ENCODE data around the gene NUDT4. TPM values are rescaled to one million over a fixed set of nuclear protein-coding genes. Genes with fewer than 3 reads are reported as not detected.

The NUDT4 gene
- total and polyA plus RNA-seq, 2 of the 8 experiments (the other 6 are each of a cell fraction or from before 2014, with no cell fraction given): 17.3 to 71.7 TPM

- Histone ChIP-seq H3K4me1 (replicated peaks in 1 of 4; ENCODE audit: control insufficient read depth in 3 of 4, insufficient read depth in 4 of 4, low read length in 3 of 4) (no peaks in the 10 kb centered on the region), H4K8ac (ENCODE audit: extremely low read depth, insufficient read depth, low read length) (no peak overlapping the region), H2AK5ac (ENCODE audit: low read depth, low read length) (no peak overlapping the region), H2BK5ac (ENCODE audit: low read depth, low read length) (no peak overlapping the region), H3K79me2 (ENCODE audit: control insufficient read depth in 1 of 2, insufficient read depth in 2 of 2, low read length in 2 of 2) (peaks cover 9 to 42% of the 10 kb centered on the region in 2 experiments), H3K27ac (ENCODE audit: low read depth, low read length) (no peak overlapping the region), H3K27me3 (replicated peaks in 1 of 4; ENCODE audit: control insufficient read depth in 3 of 4, extremely low read depth in 1 of 4, insufficient read depth in 3 of 4, low read length in 3 of 4) (no peaks in the 10 kb centered on the region), H3K9ac (replicated peaks in 1 of 4; ENCODE audit: extremely low read depth in 1 of 4, low read depth in 3 of 4, low read length in 3 of 4) (no peak overlapping the region), H3K56ac (replicated peaks; ENCODE audit: insufficient read length, low read depth, low read length) (no peak overlapping the region), H4K91ac (replicated peaks; ENCODE audit: insufficient read length, low read length) (no peak overlapping the region), H3K23ac (ENCODE audit: insufficient read length) (no peak overlapping the region), H3K4ac (replicated peaks; ENCODE audit: insufficient read length, low read depth, low read length) (no peak overlapping the region), H3K18ac (ENCODE audit: extremely low read depth, low read length) (no peak overlapping the region), H4K20me1 (replicated peaks in 1 of 2; ENCODE audit: control insufficient read depth in 1 of 2, insufficient read depth in 2 of 2, low read length in 2 of 2) (peaks cover 2 to 3% of the 10 kb centered on the region in 2 experiments), H2BK15ac (ENCODE audit: low read length) (no peak overlapping the region), H3K4me3 (ENCODE audit: extremely low read depth in 1 of 4, insufficient read depth in 2 of 4, low read depth in 3 of 4, low read length in 4 of 4) (no peak overlapping the region), H3K4me2 (ENCODE audit: insufficient read depth in 1 of 2, low read depth in 2 of 2, low read length in 2 of 2) (no peak overlapping the region), H3K9me3 (ENCODE audit: insufficient read depth in 2 of 2, low read depth in 1 of 2, low read length in 1 of 2) (no peaks in the 10 kb centered on the region), H2AFZ (ENCODE audit: low read length) (no peak overlapping the region), H3K23me2 (ENCODE audit: low read depth, low read length) (no peaks in the 10 kb centered on the region), H3K36me3 (ENCODE audit: control insufficient read depth in 2 of 4, insufficient read depth in 4 of 4, low read length in 3 of 4) (peaks cover 0 to 19% (median 13%) of the 10 kb centered on the region in 4 experiments; a peak in 4 of 8 replicates), H2BK12ac (ENCODE audit: low read depth, low read length) (no peak overlapping the region), H3K14ac (ENCODE audit: insufficient read length) (no peak overlapping the region), H3K79me1 (ENCODE audit: low read depth, low read length) (0 out of 2 replicates have a peak, but pooled peaks cover 2% of the 10 kb centered on the region), H2BK120ac (replicated peaks; ENCODE audit: low read depth, low read length) (no peak overlapping the region), H2BK20ac (ENCODE audit: low read length) (no peak overlapping the region), H4K5ac (ENCODE audit: insufficient read length, low read depth, low read length) (no peak overlapping the region)
- WGBS, 2 experiments (ENCODE audit: extremely low coverage in 1 of 2, insufficient coverage in 1 of 2, insufficient read length in 1 of 2, insufficient replicate concordance in 2 of 2, low coverage in 1 of 2, low lambda C conversion rate in 2 of 2, missing lambda C conversion rate in 1 of 2): 90% methylated on average over 2 of the region's 2 CpGs; no CpG with 5 or more reads in 1 of the 2 experiments
- ChIA-PET POLR2A (ENCODE audit: partially characterized antibody) (no interaction called here), CTCF (ENCODE audit: partially characterized antibody) (interaction anchor here (0.7 kb wide), 1 partner anchor 409 kb away, joined by 3 read pairs; no protein-coding TSS in a partner anchor)
- no peak for TF ChIP-seq NANOG (IDR thresholded peaks at IDR 0.05; ENCODE audit: insufficient read depth, low read depth, low read length, poor library complexity, severe bottlenecking)
- no peak for TF ChIP-seq SP2 (IDR thresholded peaks at IDR 0.05; ENCODE audit: low read length)
- no peak for TF ChIP-seq MAX (IDR thresholded peaks at IDR 0.05)
- TF ChIP-seq SIX5 (IDR thresholded peaks at IDR 0.05; ENCODE audit: low read depth, low read length): no peak
- TF ChIP-seq FOSL1 (IDR thresholded peaks at IDR 0.05; ENCODE audit: insufficient read depth, low read depth, low read length): no peak
- FAIRE-seq (no peak), DNase-seq (ENCODE audit: low read depth in 1 of 2, low spot score in 2 of 2) (no peak)
These were observed 15.7 kb downstream of the NUDT4 start for GRCh38 chr12:93393425-93393824.

Data from H1 (cell line).